H1 (cell line): ENCODE measurements around the gene PPARGC1A. TPM values are rescaled to one million over a fixed set of nuclear protein-coding genes. Genes with fewer than 3 reads are reported as not detected.

Source experiments
- CTCF ChIA-PET: fragments of 300-600 bp; sonication (Branson Sonifier 250); formaldehyde crosslinking; loops from one replicate; lab custom pipeline; 2021; ENCODE audit not compliant: partially characterized antibody; lab: Charles Lee
- POLR2A ChIA-PET: fragments of 300-600 bp; sonication (Branson Sonifier 250); formaldehyde crosslinking; loops from one replicate; lab custom pipeline; 2021; ENCODE audit warnings: inconsistent platforms; ENCODE audit not compliant: partially characterized antibody; lab: Charles Lee
- DNase-seq, 2 experiments: peaks; one replicate each; pipeline versions ENCODE4 v3.0.0 to v3.0.0-alpha.2; 2010 to 2022; ENCODE audit warnings: low spot score in 2 of 2, low read depth in 1 of 2, mixed read lengths in 1 of 2
- FAIRE-seq: peaks from 2 replicates; lab custom pipeline; 2011; peaks lifted over from hg19 to GRCh38; lab: Jason Lieb, UNC
- H2AFZ ChIP-seq: 2 replicates; pipeline ENCODE4 v1.8.1; 2012; ENCODE audit warnings: low read length, inconsistent platforms
- H2AK5ac ChIP-seq: 2 replicates; pipeline ENCODE4 v1.6.1; 2013; ENCODE audit warnings: low read depth, low read length
- H2BK120ac ChIP-seq: replicated peaks from 2 replicates; pipeline ENCODE3; 2013; ENCODE audit warnings: low read depth, low read length, inconsistent platforms
- H2BK12ac ChIP-seq: 2 replicates; pipeline ENCODE4 v1.6.1; 2013; ENCODE audit warnings: low read depth, low read length
- H2BK15ac ChIP-seq: 2 replicates; pipeline ENCODE4 v1.6.1; 2013; ENCODE audit warnings: low read length
- H2BK20ac ChIP-seq: 2 replicates; pipeline ENCODE4 v1.6.1; 2013; ENCODE audit warnings: low read length
- H2BK5ac ChIP-seq: 2 replicates; pipeline ENCODE4 v1.6.1; 2013; ENCODE audit warnings: low read depth, low read length
- H3K14ac ChIP-seq: 2 replicates; pipeline ENCODE4 v1.6.1; 2013; ENCODE audit warnings: inconsistent platforms; ENCODE audit not compliant: insufficient read length
- H3K18ac ChIP-seq: 2 replicates; pipeline ENCODE4 v1.6.1; 2013; ENCODE audit warnings: low read length; ENCODE audit errors: extremely low read depth
- H3K23ac ChIP-seq: 2 replicates; pipeline ENCODE4 v1.6.1; 2013; ENCODE audit warnings: inconsistent platforms; ENCODE audit not compliant: insufficient read length
- H3K23me2 ChIP-seq: 2 replicates; pipeline ENCODE4 v1.6.1; 2013; ENCODE audit warnings: low read depth, low read length
- H3K27ac ChIP-seq: 2 replicates; pipeline ENCODE4 v1.6.1; 2011; ENCODE audit warnings: low read depth, low read length, inconsistent platforms
- H3K27me3 ChIP-seq, 4 experiments: replicated peaks in 1 of 4; 1 replicate in 1 of 4; 2 replicates in 3 of 4; pipeline versions ENCODE4 v1.6.1 to v1.8.1; 2011 to 2013; ENCODE audit warnings: low read length in 3 of 4, mild to moderate bottlenecking in 3 of 4, inconsistent platforms in 2 of 4, mixed read lengths in 2 of 4, moderate library complexity in 1 of 4; ENCODE audit not compliant: control insufficient read depth in 3 of 4, insufficient read depth in 3 of 4; ENCODE audit errors: extremely low read depth in 1 of 4
- H3K36me3 ChIP-seq, 4 experiments: 2 replicates each; pipeline versions ENCODE4 v1.6.1 to v1.8.1; 2011 to 2013; ENCODE audit warnings: mild to moderate bottlenecking in 4 of 4, low read length in 3 of 4, moderate library complexity in 2 of 4, control low read depth in 1 of 4, inconsistent platforms in 1 of 4; ENCODE audit not compliant: insufficient read depth in 4 of 4, control insufficient read depth in 2 of 4
- H3K4ac ChIP-seq: replicated peaks from 2 replicates; pipeline ENCODE3; 2013; ENCODE audit warnings: low read length, low read depth, mixed read lengths, inconsistent platforms; ENCODE audit not compliant: insufficient read length
- H3K4me1 ChIP-seq, 4 experiments: replicated peaks in 1 of 4; 1 replicate in 1 of 4; 2 replicates in 3 of 4; pipeline versions ENCODE4 v1.6.1 to v1.8.1; 2011 to 2013; ENCODE audit warnings: low read length in 3 of 4, inconsistent platforms in 2 of 4, mixed read lengths in 1 of 4; ENCODE audit not compliant: insufficient read depth in 4 of 4, control insufficient read depth in 3 of 4
- H3K4me2 ChIP-seq, 2 experiments: 2 replicates each; pipeline versions ENCODE4 v1.6.1 to v1.8.1; 2011 to 2013; ENCODE audit warnings: low read depth in 2 of 2, low read length in 2 of 2, control low read depth in 1 of 2, inconsistent platforms in 1 of 2, mild to moderate bottlenecking in 1 of 2; ENCODE audit not compliant: insufficient read depth in 1 of 2
- H3K4me3 ChIP-seq, 4 experiments: fragments of 200-600, 300-600 bp in 1 of 4; sonication (generic), shearing (Covaris generic), sonication (Bioruptor Twin) in 1 of 4; 2 replicates each; pipeline versions ENCODE4 v1.5.1 to v1.8.1; 2011 to 2016; ENCODE audit warnings: low read length in 4 of 4, low read depth in 3 of 4, control low read depth in 2 of 4, inconsistent platforms in 2 of 4, mild to moderate bottlenecking in 2 of 4, mixed read lengths in 1 of 4, moderate library complexity in 1 of 4; ENCODE audit not compliant: insufficient read depth in 2 of 4; ENCODE audit errors: extremely low read depth in 1 of 4
- H3K56ac ChIP-seq: replicated peaks from 2 replicates; pipeline ENCODE3; 2013; ENCODE audit warnings: low read depth, mild to moderate bottlenecking, mixed read lengths, low read length, inconsistent platforms; ENCODE audit not compliant: insufficient read length
- H3K79me1 ChIP-seq: 2 replicates; pipeline ENCODE4 v1.6.1; 2013; ENCODE audit warnings: low read depth, low read length, control low read depth
- H3K79me2 ChIP-seq, 2 experiments: 2 replicates each; pipeline versions ENCODE4 v1.6.1 to v1.8.1; 2012 to 2013; ENCODE audit warnings: low read length in 2 of 2, mild to moderate bottlenecking in 2 of 2, inconsistent platforms in 1 of 2; ENCODE audit not compliant: insufficient read depth in 2 of 2, control insufficient read depth in 1 of 2
- H3K9ac ChIP-seq, 4 experiments: replicated peaks in 1 of 4; 1 replicate in 1 of 4; 2 replicates in 3 of 4; pipeline versions ENCODE4 v1.6.1 to v1.8.1; 2011 to 2013; ENCODE audit warnings: low read depth in 3 of 4, low read length in 3 of 4, control low read depth in 2 of 4, mild to moderate bottlenecking in 2 of 4, moderate library complexity in 2 of 4, inconsistent platforms in 1 of 4; ENCODE audit errors: extremely low read depth in 1 of 4
- H3K9me3 ChIP-seq, 2 experiments: 2 replicates each; pipeline versions ENCODE4 v1.6.1 to v1.8.1; 2012 to 2013; ENCODE audit warnings: mild to moderate bottlenecking in 2 of 2, moderate library complexity in 2 of 2, control low read depth in 1 of 2, inconsistent platforms in 1 of 2, low read depth in 1 of 2, low read length in 1 of 2, mixed read lengths in 1 of 2; ENCODE audit not compliant: insufficient read depth in 2 of 2
- H4K20me1 ChIP-seq, 2 experiments: replicated peaks in 1 of 2; 2 replicates each; pipeline versions ENCODE3 to v1.8.1; 2011 to 2013; ENCODE audit warnings: inconsistent platforms in 2 of 2, low read length in 2 of 2, mild to moderate bottlenecking in 1 of 2; ENCODE audit not compliant: insufficient read depth in 2 of 2, control insufficient read depth in 1 of 2
- H4K5ac ChIP-seq: 2 replicates; pipeline ENCODE4 v1.6.1; 2013; ENCODE audit warnings: low read length, low read depth, mixed read lengths, inconsistent platforms; ENCODE audit not compliant: insufficient read length
- H4K8ac ChIP-seq: 2 replicates; pipeline ENCODE4 v1.8.0; 2013; ENCODE audit warnings: mild to moderate bottlenecking, moderate library complexity, low read length, inconsistent platforms; ENCODE audit not compliant: insufficient read depth; ENCODE audit errors: extremely low read depth
- H4K91ac ChIP-seq: replicated peaks from 2 replicates; pipeline ENCODE3; 2013; ENCODE audit warnings: low read length, mixed read lengths, inconsistent platforms; ENCODE audit not compliant: insufficient read length
- BRCA1 ChIP-seq: IDR thresholded peaks from 2 replicates; pipeline ENCODE4 v1.6.1; 2012; ENCODE audit warnings: low read depth, low read length, improper control_type of control experiment
- CHD2 ChIP-seq: IDR thresholded peaks from 2 replicates; pipeline ENCODE4 v1.6.1; 2012; ENCODE audit warnings: low read length, improper control_type of control experiment
- EGR1 ChIP-seq: IDR thresholded peaks from 2 replicates; pipeline ENCODE4 v1.6.1; 2011; ENCODE audit warnings: low read depth, low read length, borderline replicate concordance
- SP4 ChIP-seq: IDR thresholded peaks from 2 replicates; pipeline ENCODE4 v1.6.1; 2012; ENCODE audit warnings: low read length, inconsistent platforms
- SUZ12 ChIP-seq: fragments of 200-600 bp; sonication (generic); IDR thresholded peaks from 2 replicates; pipeline ENCODE4 v1.6.1; 2012; ENCODE audit warnings: mild to moderate bottlenecking, inconsistent platforms, low read length, moderate library complexity, mixed read lengths
- WGBS, 2 experiments: shearing (Covaris generic) in 1 of 2; methylation state at CpG; one replicate each; pipeline versions ENCODE4 v1.1.6 to v1.1.7; 2013 to 2015; ENCODE audit warnings: low lambda C conversion rate in 2 of 2, mixed read lengths in 2 of 2, inconsistent platforms in 1 of 2, low coverage in 1 of 2, missing lambda C conversion rate in 1 of 2; ENCODE audit not compliant: insufficient replicate concordance in 2 of 2, insufficient coverage in 1 of 2, insufficient read length in 1 of 2; ENCODE audit errors: extremely low coverage in 1 of 2, missing lambda C conversion rate in 1 of 2; 5-methylcytosine and 5-hydroxymethylcytosine counted together
- polyA plus RNA-seq, 7 experiments: library from polyadenylated mRNA; depleted of rRNA in 3 of 7; stranded (reverse) in 5 of 7; unstranded in 2 of 7; fragments of >200 nt in 5 of 7; fragments of 200-250 nt in 2 of 7; gene quantifications; 1 replicate in 5 of 7; 2 replicates in 1 of 7; 4 replicates in 1 of 7; pipeline versions ENCODE4 v1.2.1 to v1.2.3, GENCODE V29; 2011 to 2013; ENCODE audit warnings: missing spikeins in 2 of 7, mixed read lengths in 2 of 7
- total RNA-seq: library from RNA; stranded (reverse); fragmentation: NEBNext Ultra II Directional; extraction: Animal tissue kit (Norgen Biotek cat#: 25700); gene quantifications from 2 replicates; pipeline ENCODE4 v1.2.1, GENCODE V29; 2021

PPARGC1A gene
- total and polyA plus RNA-seq, 2 of the 8 experiments (the other 6 are each of a cell fraction or from before 2014, with no cell fraction given), result 0.54 to 1.4 TPM

DNA sequence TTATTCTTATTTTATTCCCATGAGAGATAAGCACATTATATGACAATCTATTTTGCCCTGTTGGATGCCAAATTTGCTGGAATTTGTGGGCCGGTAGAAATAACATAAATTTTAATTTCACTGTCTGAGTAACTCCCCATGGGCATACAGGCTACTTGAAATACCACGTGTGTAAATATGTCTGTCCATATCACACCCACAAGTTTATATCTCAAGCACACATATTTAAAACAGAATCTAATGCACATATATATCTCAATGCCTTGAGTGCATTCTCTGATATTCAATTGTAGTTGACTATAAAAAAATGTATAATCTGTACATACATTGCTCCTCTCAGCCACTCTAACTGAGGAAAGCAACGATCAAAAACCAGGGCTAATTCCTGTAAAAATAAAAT lies 51.2 kb downstream of the PPARGC1A start:
- Histone ChIP-seq H4K91ac (no peak overlapping the region), H3K9ac (no peak overlapping the region), H4K5ac (no peak overlapping the region), H3K18ac (no peak overlapping the region), H3K79me2 (no peaks in the 10 kb centered on the region), H3K27me3 (no peaks in the 10 kb centered on the region), H3K56ac (no peak overlapping the region), H3K23me2 (no peaks in the 10 kb centered on the region; the same call in 1 of the 2 replicates), H3K4me2 (no peak overlapping the region), H2AFZ (no peak overlapping the region), H3K4ac (no peak overlapping the region), H2BK12ac (no peak overlapping the region), H4K20me1 (no peaks in the 10 kb centered on the region), H3K79me1 (no peaks in the 10 kb centered on the region), H3K36me3 (no peaks in the 10 kb centered on the region), H2BK15ac (no peak overlapping the region), H2BK5ac (no peak overlapping the region), H3K14ac (no peak overlapping the region), H3K27ac (no peak overlapping the region), H2BK20ac (no peak overlapping the region), H3K4me1 (no peaks in the 10 kb centered on the region), H2BK120ac (no peak overlapping the region), H2AK5ac (no peak overlapping the region), H3K4me3 (no peak overlapping the region), H3K9me3 (no peaks in the 10 kb centered on the region), H3K23ac (no peak overlapping the region), H4K8ac (no peak overlapping the region)
- POLR2A ChIA-PET, result no interaction called here
- CTCF ChIA-PET, result no interaction called here
- TF ChIP-seq SUZ12 (no peak), SP4 (no peak), EGR1 (no peak), BRCA1 (no peak), CHD2 (no peak)
- FAIRE-seq (no peak), DNase-seq (no peak)
- 87% methylated on average over 3 of the region's 3 CpGs; no CpG with 5 or more reads in 1 of the 2 experiments for WGBS, 2 experiments
